Measurements from ENCODE around the gene MBD5.

The MBD5 gene

GRCh38 chr2:148447877-148448276 is 427.0 kb downstream of the MBD5 start:
- H3K4me1 ChIP-seq (ENCODE audit: insufficient read depth, low read length) = no peaks in the 10 kb centered on the region
- H3K4me3 ChIP-seq (ENCODE audit: low read length) = no peak overlapping the region
- no peaks in the 10 kb centered on the region for H3K9me3 ChIP-seq (ENCODE audit: low read length)
- H3K36me3 ChIP-seq (ENCODE audit: insufficient read depth, low read length) = no peaks in the 10 kb centered on the region
- H3K27me3 ChIP-seq (ENCODE audit: insufficient read depth, low read length) = no peaks in the 10 kb centered on the region
- H2AFZ ChIP-seq (ENCODE audit: low read depth, low read length) = no peak overlapping the region

GRCh38 chr2:148450531-148450930 is 429.6 kb downstream of the MBD5 start:
- no peaks in the 10 kb centered on the region for H3K36me3 ChIP-seq (ENCODE audit: insufficient read depth, low read length)
- H3K9me3 ChIP-seq (ENCODE audit: low read length) = no peaks in the 10 kb centered on the region

GRCh38 chr2:148451046-148451445 is 430.2 kb downstream of the MBD5 start:
- Histone ChIP-seq H3K9me3 (ENCODE audit: low read length) (no peaks in the 10 kb centered on the region), H3K36me3 (ENCODE audit: insufficient read depth, low read length) (no peaks in the 10 kb centered on the region), H3K4me1 (ENCODE audit: insufficient read depth, low read length) (no peaks in the 10 kb centered on the region), H3K27me3 (ENCODE audit: insufficient read depth, low read length) (no peaks in the 10 kb centered on the region), H3K4me3 (ENCODE audit: low read length) (no peak overlapping the region), H2AFZ (ENCODE audit: low read depth, low read length) (no peak overlapping the region)

More at GRCh38 chr2:148450531-148450930, 429.6 kb downstream of the MBD5 start:
- no peaks in the 10 kb centered on the region for H3K4me1 ChIP-seq (ENCODE audit: insufficient read depth, low read length)
- no peak overlapping the region for H2AFZ ChIP-seq (ENCODE audit: low read depth, low read length)
- no peak overlapping the region for H3K4me3 ChIP-seq (ENCODE audit: low read length)
- no peaks in the 10 kb centered on the region for H3K27me3 ChIP-seq (ENCODE audit: insufficient read depth, low read length)

GRCh38 chr2:148455791-148456190 is 434.9 kb downstream of the MBD5 start:
- Histone ChIP-seq H3K4me1 (ENCODE audit: insufficient read depth, low read length) (no peaks in the 10 kb centered on the region), H2AFZ (ENCODE audit: low read depth, low read length) (no peak overlapping the region)

GRCh38 chr2:148458171-148458570 is 437.3 kb downstream of the MBD5 start:
- no peaks in the 10 kb centered on the region for H3K36me3 ChIP-seq (ENCODE audit: insufficient read depth, low read length)
- H2AFZ ChIP-seq (ENCODE audit: low read depth, low read length) = no peak overlapping the region
- no peaks in the 10 kb centered on the region for H3K4me1 ChIP-seq (ENCODE audit: insufficient read depth, low read length)
- no peaks in the 10 kb centered on the region for H3K27me3 ChIP-seq (ENCODE audit: insufficient read depth, low read length)
- no peaks in the 10 kb centered on the region for H3K9me3 ChIP-seq (ENCODE audit: low read length)
- H3K4me3 ChIP-seq (ENCODE audit: low read length) = no peak overlapping the region

More at GRCh38 chr2:148455791-148456190, 434.9 kb downstream of the MBD5 start:
- Histone ChIP-seq H3K4me3 (ENCODE audit: low read length) (no peak overlapping the region), H3K36me3 (ENCODE audit: insufficient read depth, low read length) (no peaks in the 10 kb centered on the region), H3K27me3 (ENCODE audit: insufficient read depth, low read length) (no peaks in the 10 kb centered on the region), H3K9me3 (ENCODE audit: low read length) (no peaks in the 10 kb centered on the region)

- Histone ChIP-seq H3K4me1 (ENCODE audit: insufficient read depth, low read length) (no peaks in the 10 kb centered on the region), H3K4me3 (ENCODE audit: low read length) (no peak overlapping the region), H3K9me3 (ENCODE audit: low read length) (no peaks in the 10 kb centered on the region), H3K27me3 (ENCODE audit: insufficient read depth, low read length) (no peaks in the 10 kb centered on the region), H3K36me3 (ENCODE audit: insufficient read depth, low read length) (peaks cover 3% of the 10 kb centered on the region), H2AFZ (ENCODE audit: low read depth, low read length) (no peak overlapping the region)
Observed at GRCh38 chr2:148459377-148459778, 438.5 kb downstream of the MBD5 start.

GRCh38 chr2:148461876-148462275 is 441.0 kb downstream of the MBD5 start:
- Histone ChIP-seq H3K27me3 (ENCODE audit: insufficient read depth, low read length) (no peaks in the 10 kb centered on the region), H3K4me1 (ENCODE audit: insufficient read depth, low read length) (no peaks in the 10 kb centered on the region), H2AFZ (ENCODE audit: low read depth, low read length) (no peak overlapping the region), H3K4me3 (ENCODE audit: low read length) (no peak overlapping the region), H3K36me3 (ENCODE audit: insufficient read depth, low read length) (peaks cover 9% of the 10 kb centered on the region), H3K9me3 (ENCODE audit: low read length) (no peaks in the 10 kb centered on the region)

- no peaks in the 10 kb centered on the region for H3K27me3 ChIP-seq (ENCODE audit: insufficient read depth, low read length)
- H3K9me3 ChIP-seq (ENCODE audit: low read length) = no peaks in the 10 kb centered on the region
- no peaks in the 10 kb centered on the region for H3K4me1 ChIP-seq (ENCODE audit: insufficient read depth, low read length)
- H3K4me3 ChIP-seq (ENCODE audit: low read length) = no peak overlapping the region
- H3K36me3 ChIP-seq (ENCODE audit: insufficient read depth, low read length) = no peaks in the 10 kb centered on the region
- no peak overlapping the region for H2AFZ ChIP-seq (ENCODE audit: low read depth, low read length)
Observed at GRCh38 chr2:148475626-148476025, 454.7 kb downstream of the MBD5 start.

GRCh38 chr2:148479398-148479797 is 458.5 kb downstream of the MBD5 start:
- H3K36me3 ChIP-seq (ENCODE audit: insufficient read depth, low read length) = no peaks in the 10 kb centered on the region
- no peak overlapping the region for H3K4me3 ChIP-seq (ENCODE audit: low read length)
- H3K27me3 ChIP-seq (ENCODE audit: insufficient read depth, low read length) = no peaks in the 10 kb centered on the region
- peaks cover 12% of the 10 kb centered on the region for H3K4me1 ChIP-seq (ENCODE audit: insufficient read depth, low read length)
- H3K9me3 ChIP-seq (ENCODE audit: low read length) = no peaks in the 10 kb centered on the region
- H2AFZ ChIP-seq (ENCODE audit: low read depth, low read length) = no peak overlapping the region

GRCh38 chr2:148483665-148484064 is 462.8 kb downstream of the MBD5 start:
- Histone ChIP-seq H3K27me3 (ENCODE audit: insufficient read depth, low read length) (no peaks in the 10 kb centered on the region), H3K4me1 (ENCODE audit: insufficient read depth, low read length) (peaks cover 12% of the 10 kb centered on the region), H2AFZ (ENCODE audit: low read depth, low read length) (no peak overlapping the region), H3K9me3 (ENCODE audit: low read length) (no peaks in the 10 kb centered on the region), H3K4me3 (ENCODE audit: low read length) (no peak overlapping the region), H3K36me3 (ENCODE audit: insufficient read depth, low read length) (peaks cover 3% of the 10 kb centered on the region)

GRCh38 chr2:148484066-148484465 is 463.2 kb downstream of the MBD5 start:
- Histone ChIP-seq H3K27me3 (ENCODE audit: insufficient read depth, low read length) (no peaks in the 10 kb centered on the region), H2AFZ (ENCODE audit: low read depth, low read length) (no peak overlapping the region), H3K9me3 (ENCODE audit: low read length) (no peaks in the 10 kb centered on the region), H3K36me3 (ENCODE audit: insufficient read depth, low read length) (peaks cover 3% of the 10 kb centered on the region), H3K4me3 (ENCODE audit: low read length) (no peak overlapping the region), H3K4me1 (ENCODE audit: insufficient read depth, low read length) (peaks cover 12% of the 10 kb centered on the region)

- peaks cover 12% of the 10 kb centered on the region for H3K4me1 ChIP-seq (ENCODE audit: insufficient read depth, low read length)
- no peak overlapping the region for H2AFZ ChIP-seq (ENCODE audit: low read depth, low read length)
- H3K4me3 ChIP-seq (ENCODE audit: low read length) = no peak overlapping the region
- H3K36me3 ChIP-seq (ENCODE audit: insufficient read depth, low read length) = peaks cover 18% of the 10 kb centered on the region
- no peaks in the 10 kb centered on the region for H3K9me3 ChIP-seq (ENCODE audit: low read length)
- no peaks in the 10 kb centered on the region for H3K27me3 ChIP-seq (ENCODE audit: insufficient read depth, low read length)
Observed at GRCh38 chr2:148486655-148487054, 465.8 kb downstream of the MBD5 start.

GRCh38 chr2:148487439-148487838 is 466.5 kb downstream of the MBD5 start:
- Histone ChIP-seq H3K36me3 (ENCODE audit: insufficient read depth, low read length) (peaks cover 18% of the 10 kb centered on the region), H3K4me3 (ENCODE audit: low read length) (no peak overlapping the region), H3K27me3 (ENCODE audit: insufficient read depth, low read length) (no peaks in the 10 kb centered on the region), H3K9me3 (ENCODE audit: low read length) (no peaks in the 10 kb centered on the region), H2AFZ (ENCODE audit: low read depth, low read length) (no peak overlapping the region), H3K4me1 (ENCODE audit: insufficient read depth, low read length) (peaks cover 12% of the 10 kb centered on the region)

- no peak overlapping the region for H2AFZ ChIP-seq (ENCODE audit: low read depth, low read length)
- H3K4me1 ChIP-seq (ENCODE audit: insufficient read depth, low read length) = no peaks in the 10 kb centered on the region
- peaks cover 21% of the 10 kb centered on the region for H3K36me3 ChIP-seq (ENCODE audit: insufficient read depth, low read length)
- H3K9me3 ChIP-seq (ENCODE audit: low read length) = no peaks in the 10 kb centered on the region
- no peaks in the 10 kb centered on the region for H3K27me3 ChIP-seq (ENCODE audit: insufficient read depth, low read length)
- no peak overlapping the region for H3K4me3 ChIP-seq (ENCODE audit: low read length)
Observed at GRCh38 chr2:148490840-148491439, 470.0 kb downstream of the MBD5 start.

All from neuron (in vitro differentiated cells).